Gastrocnemius medialis (tissue), 4 donors: ENCODE data around the gene OS9.

ENCODE experiments used
- POLR2A ChIP-seq, 2 donors: fragments of 450-650 bp; IDR thresholded peaks; one replicate each; pipeline ENCODE4 v1.6.1; 2017; ENCODE audit warnings: antibody characterized with exemption in 2 of 2, mild to moderate bottlenecking in 2 of 2, moderate library complexity in 2 of 2
- TF ChIP-seq, protein P1 (sequence below), 5 experiments: fragments of 450-650 bp in 3 of 5; fragments of 200-600 bp in 2 of 5; sonication (generic) in 2 of 5; IDR thresholded peaks in 4 of 5; conservative IDR thresholded peaks in 1 of 5; 1 replicate in 4 of 5; 2 replicates in 1 of 5; pipeline ENCODE4 v1.5.1; 2016 to 2019; ENCODE audit warnings: antibody characterized with exemption in 5 of 5, mild to moderate bottlenecking in 3 of 5, moderate library complexity in 3 of 5

DNA sequence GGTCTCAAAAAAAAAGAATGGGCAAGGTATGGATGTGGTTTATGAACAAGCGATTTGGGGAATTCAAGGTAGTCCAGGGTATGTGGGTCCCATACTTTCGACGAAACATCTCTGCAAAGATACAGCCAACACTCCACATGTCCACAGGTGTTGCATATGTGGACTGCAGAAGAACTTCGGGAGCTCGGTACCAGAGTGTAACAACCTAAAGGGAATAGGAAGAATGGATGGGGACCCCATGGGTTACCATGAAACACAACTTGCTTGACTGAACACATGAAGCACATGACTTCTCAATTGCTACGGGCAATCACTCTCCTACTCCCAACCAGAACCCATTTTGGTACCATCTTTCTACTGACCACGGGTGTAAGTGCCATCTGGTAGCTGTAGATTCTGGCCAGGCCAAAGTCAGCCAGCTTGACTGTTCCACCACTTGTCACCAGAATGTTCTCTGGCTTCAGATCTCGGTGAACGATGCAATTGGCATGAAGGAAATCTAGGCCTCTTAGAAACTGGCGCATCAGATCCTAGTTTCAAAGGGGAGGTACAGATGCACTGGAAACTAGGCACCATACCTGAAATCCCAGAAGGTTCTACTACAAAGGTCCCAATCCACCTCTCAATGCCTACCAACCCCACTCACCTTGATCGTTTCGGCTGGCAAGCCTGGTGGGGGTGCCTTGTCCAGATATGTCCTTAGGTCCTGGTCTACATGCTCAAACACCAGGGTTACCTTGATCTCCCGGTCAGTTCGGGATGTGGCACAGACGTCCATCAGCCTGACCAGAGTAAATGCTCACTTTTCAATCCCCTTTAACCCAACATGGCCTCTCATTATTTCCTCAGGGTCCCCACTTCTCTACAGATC, 56.9 kb downstream of the OS9 start:
- TF ChIP-seq, protein P1, sequence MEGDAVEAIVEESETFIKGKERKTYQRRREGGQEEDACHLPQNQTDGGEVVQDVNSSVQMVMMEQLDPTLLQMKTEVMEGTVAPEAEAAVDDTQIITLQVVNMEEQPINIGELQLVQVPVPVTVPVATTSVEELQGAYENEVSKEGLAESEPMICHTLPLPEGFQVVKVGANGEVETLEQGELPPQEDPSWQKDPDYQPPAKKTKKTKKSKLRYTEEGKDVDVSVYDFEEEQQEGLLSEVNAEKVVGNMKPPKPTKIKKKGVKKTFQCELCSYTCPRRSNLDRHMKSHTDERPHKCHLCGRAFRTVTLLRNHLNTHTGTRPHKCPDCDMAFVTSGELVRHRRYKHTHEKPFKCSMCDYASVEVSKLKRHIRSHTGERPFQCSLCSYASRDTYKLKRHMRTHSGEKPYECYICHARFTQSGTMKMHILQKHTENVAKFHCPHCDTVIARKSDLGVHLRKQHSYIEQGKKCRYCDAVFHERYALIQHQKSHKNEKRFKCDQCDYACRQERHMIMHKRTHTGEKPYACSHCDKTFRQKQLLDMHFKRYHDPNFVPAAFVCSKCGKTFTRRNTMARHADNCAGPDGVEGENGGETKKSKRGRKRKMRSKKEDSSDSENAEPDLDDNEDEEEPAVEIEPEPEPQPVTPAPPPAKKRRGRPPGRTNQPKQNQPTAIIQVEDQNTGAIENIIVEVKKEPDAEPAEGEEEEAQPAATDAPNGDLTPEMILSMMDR (IDR thresholded peaks at IDR 0.05 in 4 of 5, conservative IDR thresholded peaks at IDR 0.05 in 1 of 5), result no peak
- TF ChIP-seq POLR2A (IDR thresholded peaks at IDR 0.05), result no peak
